GM19351 (cell line): ENCODE results near the gene UBA52.

Source experiments
- ATAC-seq: cut with Tn5 transposase; IDR thresholded peaks from one replicate; pipeline ENCODE4 v1.9.1; 2021; ENCODE audit warnings: mild to moderate bottlenecking, moderate library complexity; ENCODE audit not compliant: unreplicated experiment

The UBA52 gene

DNA sequence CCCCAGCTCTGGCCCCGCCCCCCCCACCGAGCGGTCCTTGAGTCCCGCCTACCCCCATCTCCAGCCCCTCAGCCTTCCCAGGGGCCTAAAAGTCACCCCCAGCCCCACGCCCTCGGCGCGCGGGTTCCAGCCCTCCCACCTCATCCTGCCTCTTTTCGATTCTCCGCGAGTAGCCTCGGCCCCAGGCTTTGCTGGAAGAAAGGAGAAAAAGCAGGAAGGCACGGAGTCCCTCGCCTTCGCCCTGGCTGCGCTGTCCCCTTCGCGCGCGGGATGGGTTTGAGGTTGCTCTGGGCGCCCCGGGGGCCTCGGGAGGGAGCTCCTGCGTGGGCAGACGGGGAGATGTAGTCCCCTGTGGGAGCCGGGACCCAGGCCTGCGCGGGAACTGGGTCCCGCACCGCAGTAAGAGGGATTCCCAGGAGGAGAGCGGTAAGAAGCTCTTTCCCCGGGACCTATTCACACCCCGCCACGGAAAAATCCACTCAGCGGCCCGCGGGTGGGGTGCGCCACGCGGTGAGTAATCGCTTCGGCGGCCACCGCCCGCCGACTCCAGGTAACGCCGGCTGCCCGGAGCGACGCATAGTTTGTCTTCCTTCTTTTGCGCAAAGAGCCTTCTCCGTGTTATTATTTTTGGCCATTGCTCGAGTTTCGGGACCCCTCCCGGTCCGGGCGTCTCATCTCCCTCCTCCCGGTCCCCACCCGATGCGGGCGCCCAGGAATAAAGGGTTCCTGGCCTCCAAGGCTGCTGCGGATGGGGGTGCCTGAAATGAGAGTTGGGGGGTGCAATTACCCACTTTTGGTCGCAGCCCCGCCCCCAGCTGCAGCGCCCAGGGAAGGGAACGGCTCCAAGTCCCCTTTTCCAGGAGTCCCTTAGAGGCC lies 35.8 kb downstream of the UBA52 start:
- no peak for ATAC-seq

DNA sequence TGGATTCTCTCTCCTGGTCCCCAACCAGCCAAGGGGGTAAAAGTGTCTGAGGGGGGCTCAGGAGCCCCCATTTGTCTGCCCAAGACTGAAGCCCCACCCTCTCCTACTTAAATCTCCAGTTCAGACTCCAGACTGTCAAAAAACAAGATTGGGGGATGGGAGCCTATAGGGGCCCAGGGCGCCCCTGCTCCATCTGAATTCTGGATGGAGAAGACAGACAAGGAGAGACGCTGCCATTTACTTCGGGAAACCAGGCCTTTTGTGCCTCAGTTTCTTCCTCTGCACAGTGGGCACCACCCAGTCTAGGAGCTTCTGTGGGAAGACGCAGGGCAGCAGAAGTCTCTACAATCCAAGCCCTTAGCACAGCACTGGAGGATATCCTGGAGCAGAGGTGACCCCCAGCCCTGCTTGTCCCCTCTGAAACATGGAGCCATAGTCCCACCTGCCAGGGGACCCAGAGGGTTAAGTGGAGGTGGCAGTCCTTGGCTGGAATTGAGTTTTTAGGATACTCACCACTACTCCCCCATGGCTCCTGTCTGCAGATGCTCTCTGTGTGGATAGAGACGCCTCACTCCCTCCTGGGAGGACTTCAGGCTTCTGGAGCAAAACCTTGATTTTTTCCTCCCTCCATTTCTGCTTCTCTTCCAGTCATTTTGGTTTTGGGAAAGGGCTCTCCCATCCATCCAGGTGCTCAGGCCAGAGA lies 36.6 kb downstream of the UBA52 start:
- ATAC-seq, result no peak

GRCh38 chr19:18608805-18609716 lies 37.4 kb downstream of the UBA52 start:
- ATAC-seq, result no peak

GRCh38 chr19:18609717-18610051 lies 38.0 kb downstream of the UBA52 start:
- ATAC-seq, result no peak

- no peak for ATAC-seq
Measured at GRCh38 chr19:18610245-18610555, 38.5 kb downstream of the UBA52 start.

DNA sequence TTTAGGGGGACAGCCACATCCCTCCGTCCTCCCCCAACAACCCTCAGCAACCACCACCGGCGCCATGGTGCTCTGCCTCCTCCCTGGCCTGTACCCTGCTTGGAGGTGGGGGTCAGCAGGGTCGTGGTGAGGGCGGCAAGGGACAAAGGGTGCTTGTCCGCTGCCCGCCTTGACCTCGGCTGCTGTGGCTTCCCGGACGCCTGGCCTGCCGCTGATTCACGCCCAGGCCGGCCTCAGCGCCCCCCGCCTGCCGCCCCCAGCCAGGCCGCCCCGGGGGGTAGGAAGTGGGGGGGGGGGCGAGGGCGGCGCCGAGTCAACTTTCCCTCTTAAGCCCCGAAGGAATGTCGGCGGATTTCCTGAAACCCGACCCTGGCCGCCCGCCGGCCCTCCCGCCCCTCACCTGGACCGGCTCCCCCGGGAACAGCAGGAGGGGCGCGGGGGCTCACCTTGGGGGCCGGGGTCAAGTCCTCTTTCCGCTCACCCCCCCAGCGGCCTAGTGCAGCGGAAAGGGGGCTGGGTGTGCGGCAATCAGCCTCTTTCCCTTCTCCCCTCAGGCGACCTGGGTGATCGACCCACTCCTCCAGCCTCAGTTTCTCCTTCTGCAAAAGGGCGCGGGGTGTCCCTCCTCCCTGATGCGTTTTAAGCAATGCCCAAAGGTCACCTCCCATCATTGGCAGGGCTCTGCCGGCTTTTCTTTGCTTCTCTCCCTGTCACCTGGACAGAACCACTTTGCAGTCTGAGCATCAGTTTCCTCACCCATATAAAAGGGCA lies 39.1 kb downstream of the UBA52 start:
- ATAC-seq, result no peak

DNA sequence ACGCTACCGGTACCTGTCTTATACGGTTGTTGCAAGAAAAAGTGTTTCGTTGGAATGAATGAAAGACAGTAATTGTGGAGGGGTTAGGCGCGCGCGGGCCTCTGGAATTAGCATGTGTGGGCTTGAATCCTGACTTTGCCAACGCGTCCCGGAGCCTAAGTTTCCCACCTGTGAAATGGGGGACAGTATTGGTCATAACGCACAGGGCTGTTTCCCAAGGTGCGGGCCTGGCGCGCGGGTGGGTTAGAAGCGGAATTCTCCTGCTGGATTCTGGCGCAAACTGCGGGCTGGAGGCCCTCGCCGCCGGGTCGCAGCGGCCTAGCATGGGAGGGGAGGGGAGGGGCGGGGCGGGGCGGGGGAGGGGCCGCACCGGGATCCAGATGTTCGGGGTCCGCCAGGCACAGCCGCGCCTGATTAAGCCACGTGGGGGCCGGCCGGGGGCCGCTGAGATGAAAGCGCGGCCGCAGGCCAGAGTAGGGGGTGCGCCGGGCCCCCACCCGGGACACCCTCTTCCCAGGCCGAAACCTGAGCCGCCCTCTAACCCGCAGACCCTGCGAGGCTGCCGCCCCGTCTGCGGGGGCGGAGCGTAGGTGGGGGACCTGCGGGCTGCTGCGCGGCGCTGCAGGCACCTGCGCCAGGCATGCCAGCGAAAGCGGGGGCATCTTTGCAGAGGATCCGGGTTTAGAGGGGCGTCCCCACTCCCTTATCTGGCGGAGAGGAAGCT lies 39.8 kb downstream of the UBA52 start:
- ATAC-seq, result no peak

DNA sequence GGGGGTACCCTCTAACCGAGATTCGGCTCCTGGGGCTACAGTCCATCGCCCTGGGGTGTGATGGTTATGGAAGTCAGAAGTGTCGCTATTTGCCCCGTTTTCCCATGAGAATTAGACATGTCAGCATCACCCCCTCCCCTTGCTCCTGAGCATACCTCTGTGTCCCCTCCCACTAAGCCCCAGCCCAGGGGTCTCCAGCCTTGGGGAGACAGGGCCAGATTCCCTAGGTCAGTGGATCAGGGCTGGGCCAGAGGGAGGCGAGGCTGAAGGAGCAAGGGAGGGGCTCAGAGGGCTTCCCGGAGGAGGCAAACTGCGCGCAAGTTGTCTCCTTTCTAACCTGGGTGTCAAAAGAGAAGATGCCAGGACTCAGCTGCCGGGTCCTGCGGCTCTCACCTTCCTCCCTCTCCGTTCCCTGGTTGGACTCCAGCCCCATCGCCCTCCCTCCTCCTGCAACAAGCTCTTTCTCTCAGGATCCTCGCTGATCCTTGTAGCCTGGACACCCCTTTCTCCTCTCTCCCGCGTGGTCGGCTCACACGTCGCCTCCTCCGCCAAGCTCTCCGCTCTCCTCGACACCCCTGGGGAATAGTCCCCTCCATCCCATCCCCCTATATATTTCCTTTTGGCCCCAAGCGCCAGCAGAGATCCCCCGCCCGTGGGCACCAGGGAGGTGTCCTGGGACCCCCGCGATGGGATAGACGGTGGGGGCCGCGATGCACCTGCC lies 40.6 kb downstream of the UBA52 start:
- no peak for ATAC-seq

DNA sequence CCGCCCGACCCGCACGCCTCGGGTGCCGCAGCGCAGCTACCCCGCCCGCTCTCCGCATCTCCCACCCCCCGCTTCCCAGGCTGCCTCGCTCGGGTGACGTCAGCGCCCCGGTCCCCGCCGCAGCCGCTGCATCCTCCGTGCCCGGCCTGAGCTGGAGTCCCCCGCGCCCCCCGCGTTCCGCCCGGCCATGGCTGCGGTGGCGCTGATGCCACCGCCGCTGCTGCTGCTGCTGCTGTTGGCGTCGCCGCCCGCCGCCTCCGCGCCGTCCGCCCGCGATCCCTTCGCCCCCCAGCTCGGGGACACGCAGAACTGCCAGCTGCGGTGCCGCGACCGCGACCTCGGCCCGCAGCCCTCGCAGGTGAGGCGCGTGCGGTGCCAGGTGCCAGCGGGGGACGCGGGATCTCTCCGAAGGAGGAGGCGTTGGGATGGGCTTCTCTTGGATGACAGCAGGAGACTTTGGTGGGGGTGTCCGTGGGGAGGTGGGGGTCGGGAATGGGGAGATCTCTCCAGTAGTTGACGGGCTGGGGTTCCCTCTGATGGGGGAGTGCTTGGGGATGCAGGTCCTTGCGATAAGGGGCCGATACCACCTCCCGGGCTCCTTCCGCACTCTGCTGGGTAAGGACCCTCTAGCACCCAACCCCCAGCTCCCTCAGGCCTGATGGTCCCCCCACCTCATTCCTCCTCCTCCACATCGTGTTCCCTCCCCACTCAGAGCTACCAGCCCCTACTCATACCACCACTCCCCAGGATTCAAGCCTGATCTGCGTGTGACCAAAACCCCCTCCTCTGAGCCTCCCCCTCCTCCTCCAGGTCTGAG lies 41.3 kb downstream of the UBA52 start, which contains the start of gene TMEM59L:
TMEM59L (plus strand) TSS at position 99 of the 817 bp plus-strand sequence; CDS start at position 188, 89 bp downstream.
- ATAC-seq, result no peak

DNA sequence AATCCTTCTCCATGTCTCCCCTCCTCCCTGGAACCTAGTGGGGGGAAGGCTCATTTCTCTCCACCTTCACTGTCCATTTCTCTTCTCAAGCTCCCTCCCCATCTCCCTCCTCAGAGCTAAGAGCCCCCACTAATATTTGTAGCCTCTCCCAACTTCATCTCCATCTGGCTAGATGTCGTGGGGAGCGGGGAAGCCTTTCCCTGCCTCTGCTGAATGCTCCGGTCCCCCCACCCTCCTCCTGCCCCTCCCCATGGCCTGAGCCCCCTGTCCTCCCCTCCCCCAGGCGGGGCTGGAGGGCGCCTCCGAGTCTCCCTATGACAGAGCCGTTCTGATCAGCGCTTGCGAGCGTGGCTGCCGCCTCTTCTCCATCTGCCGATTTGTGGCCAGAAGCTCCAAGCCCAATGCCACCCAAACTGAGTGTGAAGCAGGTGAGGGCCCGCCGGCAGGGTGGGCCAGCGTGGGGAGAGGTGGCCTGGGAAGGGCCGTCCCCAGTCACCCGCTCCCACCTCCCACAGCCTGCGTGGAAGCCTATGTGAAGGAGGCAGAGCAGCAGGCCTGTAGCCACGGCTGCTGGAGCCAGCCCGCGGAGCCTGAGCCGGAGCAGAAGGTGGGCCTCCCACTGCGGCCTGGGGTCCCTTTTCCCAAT lies 42.1 kb downstream of the UBA52 start:
- no peak for ATAC-seq

DNA sequence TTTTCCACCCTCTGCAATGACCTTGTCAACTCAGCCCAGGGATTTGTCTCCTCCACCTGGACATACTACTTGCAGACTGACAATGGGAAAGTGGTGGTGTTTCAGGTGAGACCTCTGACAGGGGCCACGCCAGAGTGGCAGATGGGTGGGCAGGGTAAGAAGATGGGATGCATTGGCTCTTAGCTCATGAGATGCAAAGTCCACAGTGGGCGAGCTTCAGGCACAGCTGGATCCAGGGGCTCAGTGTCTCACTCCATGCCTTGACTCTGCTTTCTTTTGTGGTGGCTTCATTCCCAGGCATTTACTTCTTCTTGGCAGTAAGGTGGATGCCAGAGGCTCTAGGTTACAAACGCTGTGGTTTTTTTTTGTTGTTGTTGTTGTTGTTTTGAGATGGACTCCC lies 44.4 kb downstream of the UBA52 start:
- no peak for ATAC-seq

- no peak for ATAC-seq
Measured at GRCh38 chr19:18617562-18617961, 45.9 kb downstream of the UBA52 start.

- no peak for ATAC-seq
Measured at GRCh38 chr19:18618236-18618635, 46.6 kb downstream of the UBA52 start.

DNA sequence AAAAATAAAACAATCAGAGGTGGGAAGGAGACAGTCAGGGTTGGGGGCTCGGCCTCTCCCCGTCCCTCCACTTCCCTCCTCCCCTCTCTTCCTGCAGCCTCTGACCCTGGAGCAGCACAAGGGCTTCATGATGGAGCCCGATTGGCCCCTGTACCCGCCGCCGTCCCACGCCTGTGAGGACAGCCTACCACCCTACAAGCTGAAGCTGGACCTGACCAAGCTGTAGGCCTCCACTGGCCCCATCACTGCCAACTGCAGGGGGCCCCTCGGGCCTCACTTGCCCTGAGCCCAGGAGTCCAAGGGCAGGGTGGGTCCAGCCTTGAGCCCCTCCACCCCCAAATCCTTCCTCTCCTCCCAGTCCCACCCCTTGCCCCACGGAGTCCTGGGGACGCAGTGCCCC lies 48.7 kb downstream of the UBA52 start:
- no peak for ATAC-seq

- ATAC-seq, result no peak
Measured at GRCh38 chr19:18620902-18621301, 49.2 kb downstream of the UBA52 start.

GRCh38 chr19:18626906-18627305 lies 55.2 kb downstream of the UBA52 start:
- ATAC-seq, result no peak
